ENCODE results near the gene IL1RAPL2. TPM values are rescaled to one million over a fixed set of nuclear protein-coding genes. Genes with fewer than 3 reads are reported as not detected.
"Not testable (repeated sequence)": the region's sequence is repeated elsewhere in the genome, so short reads cannot be mapped to it uniquely, and the experiment has no call there.

The IL1RAPL2 gene
- polyA plus RNA-seq, 1 donor = 0.16 TPM

DNA sequence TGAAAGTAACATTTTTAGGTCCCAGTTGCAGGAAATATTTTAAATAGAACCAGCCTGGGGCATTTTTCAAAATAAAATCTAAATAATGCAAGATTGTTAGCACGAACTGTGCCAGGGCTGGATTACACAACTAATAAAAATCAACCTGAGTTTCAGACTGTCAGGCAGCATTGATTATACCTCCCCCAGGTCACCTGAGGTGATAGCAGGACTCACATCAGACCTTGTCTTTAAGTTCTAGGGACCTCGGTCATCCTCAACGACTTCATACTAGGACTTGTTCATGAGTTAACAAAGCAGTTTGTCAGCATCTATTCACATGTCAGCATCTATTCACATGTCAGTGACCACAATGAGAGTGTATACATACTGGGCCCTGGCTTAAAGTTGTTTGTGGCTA is 663.1 kb downstream of the IL1RAPL2 start:
- no peak for DNase-seq
- no CpG with 5 or more reads among the region's 3 CpGs for WGBS (ENCODE audit: insufficient coverage, low lambda C conversion rate)
- H3K27me3 ChIP-seq (ENCODE audit: control insufficient read depth, insufficient read depth, low read length) = no peaks in the 10 kb centered on the region
- no peak overlapping the region for H3K4me3 ChIP-seq (ENCODE audit: low read length)
- no peaks in the 10 kb centered on the region for H3K36me3 ChIP-seq (ENCODE audit: control insufficient read depth, insufficient read depth, low read length)
- H3K27ac ChIP-seq (ENCODE audit: low read length) = no peak overlapping the region
- no peaks in the 10 kb centered on the region for H3K4me1 ChIP-seq (ENCODE audit: control insufficient read depth, insufficient read depth, low read length)
- no peaks in the 10 kb centered on the region for H3K9me3 ChIP-seq (ENCODE audit: control insufficient read depth, low read depth, low read length)

DNA sequence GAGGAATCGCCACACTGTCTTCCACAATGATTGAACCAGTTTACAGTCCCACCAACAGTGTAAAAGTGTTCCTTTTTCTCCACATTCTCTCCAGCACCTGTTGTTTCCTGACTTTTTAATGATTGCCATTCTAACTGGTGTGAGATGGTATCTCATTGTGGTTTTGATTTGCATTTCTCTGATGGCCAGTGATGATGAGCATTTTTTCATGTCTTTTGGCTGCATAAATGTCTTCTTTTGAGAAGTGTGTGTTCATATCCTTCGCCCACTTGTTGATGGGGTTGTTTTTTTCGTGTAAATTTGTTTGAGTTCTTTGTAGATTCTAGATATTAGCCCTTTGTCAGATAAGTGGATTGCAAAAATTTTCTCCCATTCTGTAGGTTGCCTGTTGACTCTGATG is 671.4 kb downstream of the IL1RAPL2 start:
- not testable (repeated sequence) for H3K4me1 ChIP-seq (ENCODE audit: control insufficient read depth, insufficient read depth, low read length); H3K36me3 ChIP-seq (ENCODE audit: control insufficient read depth, insufficient read depth, low read length); H3K27me3 ChIP-seq (ENCODE audit: control insufficient read depth, insufficient read depth, low read length); DNase-seq; H3K27ac ChIP-seq (ENCODE audit: low read length); H3K4me3 ChIP-seq (ENCODE audit: low read length); H3K9me3 ChIP-seq (ENCODE audit: control insufficient read depth, low read depth, low read length)
- no CpG with 5 or more reads among the region's 3 CpGs for WGBS (ENCODE audit: insufficient coverage, low lambda C conversion rate)

DNA sequence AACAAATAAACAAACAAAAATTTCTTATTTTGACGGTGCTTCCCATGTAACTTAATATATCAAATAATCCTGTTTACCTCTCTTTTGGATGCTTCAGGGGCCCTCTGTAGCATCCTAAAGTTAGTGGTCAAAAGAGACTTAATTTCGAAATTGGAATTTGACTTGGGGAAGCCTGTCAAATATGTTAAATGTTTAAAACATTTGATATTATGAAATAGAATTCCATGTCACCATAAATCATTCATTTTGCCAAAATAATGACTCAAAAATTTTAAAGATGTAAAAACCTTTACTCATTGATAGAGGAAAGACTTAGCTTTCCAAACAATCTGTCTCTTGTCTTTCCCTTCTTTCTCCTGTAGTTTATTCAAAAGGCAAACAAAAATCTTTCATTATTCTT is 675.1 kb downstream of the IL1RAPL2 start:
- Histone ChIP-seq H3K4me3 (ENCODE audit: low read length) (no peak overlapping the region), H3K4me1 (ENCODE audit: control insufficient read depth, insufficient read depth, low read length) (no peaks in the 10 kb centered on the region), H3K27ac (ENCODE audit: low read length) (no peak overlapping the region), H3K27me3 (ENCODE audit: control insufficient read depth, insufficient read depth, low read length) (no peaks in the 10 kb centered on the region), H3K9me3 (ENCODE audit: control insufficient read depth, low read depth, low read length) (no peaks in the 10 kb centered on the region), H3K36me3 (ENCODE audit: control insufficient read depth, insufficient read depth, low read length) (no peaks in the 10 kb centered on the region)
- no CpG with 5 or more reads among the region's 2 CpGs for WGBS (ENCODE audit: insufficient coverage, low lambda C conversion rate)
- DNase-seq = no peak

DNA sequence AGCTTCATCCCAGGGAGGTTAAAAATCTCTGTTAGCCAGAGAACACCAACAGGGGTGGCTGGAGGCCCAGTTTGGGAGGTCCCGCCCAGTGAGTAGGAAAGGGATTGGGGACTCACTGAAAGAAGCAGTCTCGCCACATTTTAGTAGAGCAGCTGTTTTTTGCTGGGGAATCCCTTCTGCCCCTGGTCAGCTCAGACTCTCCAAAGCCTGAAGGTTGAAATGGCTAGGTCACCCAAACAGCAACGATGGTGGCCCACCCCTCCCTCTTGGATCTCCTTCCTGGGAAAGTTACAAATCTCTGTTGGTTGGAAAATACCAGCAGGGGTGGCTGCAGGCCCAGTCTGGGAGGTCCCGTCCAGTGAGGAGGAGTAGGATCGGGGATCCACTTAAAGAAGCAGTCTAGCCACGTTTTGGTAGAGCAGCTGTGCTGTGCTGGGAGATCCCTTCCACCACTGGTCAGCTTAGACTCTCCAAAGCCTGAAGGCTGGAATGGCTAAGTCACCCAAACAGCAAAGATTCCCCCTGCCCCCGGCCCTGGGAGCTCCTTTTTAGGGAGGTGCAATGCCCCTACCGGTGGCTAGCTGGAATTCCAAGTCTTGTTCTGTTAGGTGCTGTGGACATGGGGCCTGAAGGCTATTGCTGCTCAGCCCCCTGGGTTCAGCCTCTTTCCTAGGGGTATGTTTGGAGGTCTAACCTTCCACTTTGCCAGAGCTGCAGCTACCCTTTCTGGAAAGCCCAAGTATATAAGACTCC is 694.5 kb downstream of the IL1RAPL2 start:
- Histone ChIP-seq H3K36me3 (ENCODE audit: control insufficient read depth, insufficient read depth, low read length) (no peaks in the 10 kb centered on the region), H3K4me3 (ENCODE audit: low read length) (no peak overlapping the region), H3K4me1 (ENCODE audit: control insufficient read depth, insufficient read depth, low read length) (no peaks in the 10 kb centered on the region), H3K27me3 (ENCODE audit: control insufficient read depth, insufficient read depth, low read length) (no peaks in the 10 kb centered on the region), H3K27ac (ENCODE audit: low read length) (no peak overlapping the region), H3K9me3 (ENCODE audit: control insufficient read depth, low read depth, low read length) (no peaks in the 10 kb centered on the region)
- no CpG with 5 or more reads among the region's 8 CpGs for WGBS (ENCODE audit: insufficient coverage, low lambda C conversion rate)
- DNase-seq = no peak

DNA sequence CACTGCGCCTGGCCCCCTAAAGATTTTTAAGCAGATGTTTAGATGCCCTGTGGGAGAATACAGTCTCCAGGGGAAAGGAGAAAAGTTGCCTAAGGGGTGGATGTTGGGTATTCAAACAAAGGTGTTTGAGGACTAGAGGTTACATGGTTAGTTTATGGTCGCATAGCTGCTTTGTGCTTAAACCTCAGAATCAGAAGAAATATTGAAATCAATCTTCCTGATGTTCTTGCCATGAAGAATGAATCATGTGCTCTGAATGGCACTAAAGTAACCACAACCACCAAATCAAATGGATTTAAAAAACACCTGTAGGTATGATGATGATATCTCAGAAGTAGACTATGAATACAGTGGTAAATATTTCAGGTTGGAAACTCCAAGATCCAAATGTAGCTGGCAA is 697.2 kb downstream of the IL1RAPL2 start:
- DNase-seq = no peak
- Histone ChIP-seq H3K27ac (ENCODE audit: low read length) (no peak overlapping the region), H3K9me3 (ENCODE audit: control insufficient read depth, low read depth, low read length) (no peaks in the 10 kb centered on the region), H3K4me3 (ENCODE audit: low read length) (no peak overlapping the region), H3K4me1 (ENCODE audit: control insufficient read depth, insufficient read depth, low read length) (no peaks in the 10 kb centered on the region), H3K27me3 (ENCODE audit: control insufficient read depth, insufficient read depth, low read length) (no peaks in the 10 kb centered on the region), H3K36me3 (ENCODE audit: control insufficient read depth, insufficient read depth, low read length) (no peaks in the 10 kb centered on the region)
- WGBS (ENCODE audit: insufficient coverage, low lambda C conversion rate) = no CpG with 5 or more reads among the region's 2 CpGs

DNA sequence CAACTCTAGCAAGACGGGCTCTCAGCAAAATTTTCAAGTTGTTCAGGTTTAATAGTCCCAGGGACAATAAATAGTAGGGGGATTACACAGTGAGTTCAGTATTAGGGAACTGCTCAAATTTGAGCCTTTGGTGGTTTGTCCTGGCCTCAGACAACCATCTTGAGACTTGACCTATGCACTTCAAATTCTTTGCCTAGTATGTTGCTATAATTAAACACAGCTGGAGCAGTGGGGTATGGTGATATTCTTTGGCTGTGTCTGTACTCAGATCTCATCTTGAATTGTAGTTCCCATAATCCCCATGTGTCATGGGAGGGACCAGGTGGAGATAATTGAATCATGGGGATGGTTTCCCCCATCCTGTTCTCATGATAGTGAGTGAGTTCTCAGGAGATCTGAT is 697.8 kb downstream of the IL1RAPL2 start:
- Histone ChIP-seq H3K36me3 (ENCODE audit: control insufficient read depth, insufficient read depth, low read length) (no peaks in the 10 kb centered on the region), H3K4me3 (ENCODE audit: low read length) (no peak overlapping the region), H3K27me3 (ENCODE audit: control insufficient read depth, insufficient read depth, low read length) (no peaks in the 10 kb centered on the region), H3K4me1 (ENCODE audit: control insufficient read depth, insufficient read depth, low read length) (no peaks in the 10 kb centered on the region), H3K9me3 (ENCODE audit: control insufficient read depth, low read depth, low read length) (no peaks in the 10 kb centered on the region), H3K27ac (ENCODE audit: low read length) (no peak overlapping the region)
- no CpG with 5 or more reads among the region's 1 CpG for WGBS (ENCODE audit: insufficient coverage, low lambda C conversion rate)
- no peak for DNase-seq

DNA sequence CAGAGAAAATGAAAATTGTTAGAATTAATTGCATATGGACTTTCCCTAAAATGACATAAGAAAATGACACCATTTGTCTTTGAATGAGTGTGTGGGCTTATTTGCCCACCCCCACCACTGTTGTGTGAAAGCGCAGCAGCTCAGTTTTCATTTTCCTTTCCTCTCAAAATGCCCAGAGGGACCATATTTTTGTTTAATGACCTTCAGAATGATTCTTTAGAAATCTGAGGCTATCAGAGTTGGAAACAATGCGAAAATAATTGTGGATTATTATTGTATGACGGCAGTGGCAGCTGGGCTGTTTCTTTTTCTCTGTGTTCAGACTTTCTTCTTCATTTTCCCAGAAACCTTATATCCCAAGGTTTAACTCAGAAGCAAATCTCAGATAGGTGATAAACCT is 699.1 kb downstream of the IL1RAPL2 start:
- no peaks in the 10 kb centered on the region for H3K27me3 ChIP-seq (ENCODE audit: control insufficient read depth, insufficient read depth, low read length)

DNA sequence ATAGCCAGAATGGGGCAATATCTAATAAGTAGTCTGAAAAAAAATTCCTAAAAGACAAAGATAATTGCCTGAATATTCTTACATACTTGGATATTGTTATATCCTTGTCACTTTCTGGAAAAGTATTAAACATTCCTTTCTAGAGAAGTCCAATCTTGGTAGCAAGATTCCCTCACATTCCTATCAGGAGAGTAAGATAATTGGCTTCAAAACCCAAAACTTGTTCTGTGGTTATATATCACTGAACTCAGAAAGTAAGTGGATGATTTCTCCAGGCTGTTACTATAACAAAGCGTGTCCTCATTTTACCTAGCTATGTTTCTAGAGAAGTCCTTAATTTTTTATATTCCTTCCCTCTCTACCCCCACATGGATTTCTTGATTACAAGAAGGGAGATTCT is 700.5 kb downstream of the IL1RAPL2 start:
- H3K4me1 ChIP-seq (ENCODE audit: control insufficient read depth, insufficient read depth, low read length) = no peaks in the 10 kb centered on the region
- H3K27ac ChIP-seq (ENCODE audit: low read length) = no peak overlapping the region
- no peaks in the 10 kb centered on the region for H3K9me3 ChIP-seq (ENCODE audit: control insufficient read depth, low read depth, low read length)
- H3K4me3 ChIP-seq (ENCODE audit: low read length) = no peak overlapping the region
- WGBS (ENCODE audit: insufficient coverage, low lambda C conversion rate) = no CpG with 5 or more reads among the region's 1 CpG
- no peak for DNase-seq
- H3K27me3 ChIP-seq (ENCODE audit: control insufficient read depth, insufficient read depth, low read length) = no peaks in the 10 kb centered on the region
- no peaks in the 10 kb centered on the region for H3K36me3 ChIP-seq (ENCODE audit: control insufficient read depth, insufficient read depth, low read length)

More for the DNA sequence above, 699.1 kb downstream of the IL1RAPL2 start:
- no peak for DNase-seq
- WGBS (ENCODE audit: insufficient coverage, low lambda C conversion rate) = 100% methylated on average over 1 of the region's 3 CpGs
- Histone ChIP-seq H3K4me3 (ENCODE audit: low read length) (no peak overlapping the region), H3K27ac (ENCODE audit: low read length) (no peak overlapping the region), H3K9me3 (ENCODE audit: control insufficient read depth, low read depth, low read length) (no peaks in the 10 kb centered on the region), H3K36me3 (ENCODE audit: control insufficient read depth, insufficient read depth, low read length) (no peaks in the 10 kb centered on the region), H3K4me1 (ENCODE audit: control insufficient read depth, insufficient read depth, low read length) (no peaks in the 10 kb centered on the region)

DNA sequence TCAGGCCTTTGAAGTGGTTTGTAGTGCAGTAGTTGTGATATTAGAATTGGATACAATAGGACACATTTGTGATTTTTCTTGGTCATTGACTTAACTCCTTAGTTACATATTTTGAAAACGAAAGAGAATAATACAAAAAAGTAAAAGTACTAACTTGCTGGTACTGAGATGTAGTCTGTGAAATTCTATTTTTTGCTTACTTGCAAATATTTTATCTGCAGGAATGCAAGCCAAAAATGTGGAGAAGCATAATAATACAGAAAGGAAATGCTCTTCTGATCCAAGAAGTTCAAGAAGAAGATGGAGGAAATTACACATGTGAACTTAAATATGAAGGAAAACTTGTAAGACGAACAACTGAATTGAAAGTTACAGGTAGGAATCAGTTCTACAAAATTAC is 701.2 kb downstream of the IL1RAPL2 start:
- no peaks in the 10 kb centered on the region for H3K36me3 ChIP-seq (ENCODE audit: control insufficient read depth, insufficient read depth, low read length)
- no peaks in the 10 kb centered on the region for H3K4me1 ChIP-seq (ENCODE audit: control insufficient read depth, insufficient read depth, low read length)
- no peak overlapping the region for H3K27ac ChIP-seq (ENCODE audit: low read length)
- DNase-seq = no peak
- no peaks in the 10 kb centered on the region for H3K27me3 ChIP-seq (ENCODE audit: control insufficient read depth, insufficient read depth, low read length)
- H3K4me3 ChIP-seq (ENCODE audit: low read length) = no peak overlapping the region
- no peaks in the 10 kb centered on the region for H3K9me3 ChIP-seq (ENCODE audit: control insufficient read depth, low read depth, low read length)
- no CpG with 5 or more reads among the region's 2 CpGs for WGBS (ENCODE audit: insufficient coverage, low lambda C conversion rate)

DNA sequence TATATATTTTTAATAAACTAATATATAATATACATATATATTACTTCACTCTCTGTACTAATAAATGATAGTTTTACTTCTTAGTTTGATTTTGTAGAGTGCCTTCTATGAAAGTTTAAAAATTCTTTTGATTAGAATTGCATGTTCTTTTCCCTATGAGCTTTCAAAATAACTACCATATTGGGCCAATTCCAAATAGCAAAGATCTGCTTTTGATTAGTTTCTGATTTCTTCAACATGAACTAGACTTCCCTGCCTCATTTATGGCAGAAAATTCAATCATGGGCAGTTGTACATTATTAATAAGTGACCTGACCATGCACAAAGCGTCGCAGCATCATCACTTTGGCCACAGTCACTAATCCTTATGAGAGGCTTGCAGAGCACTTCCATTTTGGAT is 703.4 kb downstream of the IL1RAPL2 start:
- no peaks in the 10 kb centered on the region for H3K27me3 ChIP-seq (ENCODE audit: control insufficient read depth, insufficient read depth, low read length)
- no peaks in the 10 kb centered on the region for H3K9me3 ChIP-seq (ENCODE audit: control insufficient read depth, low read depth, low read length)
- no peak overlapping the region for H3K27ac ChIP-seq (ENCODE audit: low read length)
- no peaks in the 10 kb centered on the region for H3K4me1 ChIP-seq (ENCODE audit: control insufficient read depth, insufficient read depth, low read length)
- no CpG with 5 or more reads among the region's 2 CpGs for WGBS (ENCODE audit: insufficient coverage, low lambda C conversion rate)
- DNase-seq = no peak
- no peak overlapping the region for H3K4me3 ChIP-seq (ENCODE audit: low read length)
- no peaks in the 10 kb centered on the region for H3K36me3 ChIP-seq (ENCODE audit: control insufficient read depth, insufficient read depth, low read length)

DNA sequence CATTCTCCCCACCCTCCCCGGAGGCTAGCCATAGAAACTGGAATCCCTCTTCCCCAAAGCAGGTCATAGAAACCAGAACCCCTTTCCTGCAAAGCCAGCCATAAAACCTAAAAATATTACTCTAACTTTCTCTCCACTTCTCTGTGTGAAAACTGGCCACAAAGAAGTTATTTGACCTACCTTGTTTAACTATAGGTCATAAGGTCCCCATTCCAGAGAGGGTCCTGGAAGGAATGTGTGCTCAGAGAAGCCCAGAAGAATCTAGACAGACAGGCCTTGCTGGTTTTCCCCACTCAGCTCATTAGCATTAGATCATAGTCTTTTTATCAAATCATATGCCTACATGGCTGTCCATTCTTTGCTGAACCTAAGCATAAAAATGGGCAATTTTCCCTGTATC is 707.3 kb downstream of the IL1RAPL2 start:
- H3K4me3 ChIP-seq (ENCODE audit: low read length) = no peak overlapping the region
- no peaks in the 10 kb centered on the region for H3K36me3 ChIP-seq (ENCODE audit: control insufficient read depth, insufficient read depth, low read length)
- no peaks in the 10 kb centered on the region for H3K9me3 ChIP-seq (ENCODE audit: control insufficient read depth, low read depth, low read length)
- no peaks in the 10 kb centered on the region for H3K4me1 ChIP-seq (ENCODE audit: control insufficient read depth, insufficient read depth, low read length)
- no CpG with 5 or more reads among the region's 1 CpG for WGBS (ENCODE audit: insufficient coverage, low lambda C conversion rate)
- DNase-seq = no peak
- no peaks in the 10 kb centered on the region for H3K27me3 ChIP-seq (ENCODE audit: control insufficient read depth, insufficient read depth, low read length)
- H3K27ac ChIP-seq (ENCODE audit: low read length) = no peak overlapping the region

Data from large intestine (tissue), 3 donors.